Measurements from ENCODE around the gene PIGQ.
"Not testable (repeated sequence)": the region's sequence is repeated elsewhere in the genome, so short reads cannot be mapped to it uniquely, and the experiment has no call there.

PIGQ gene

GRCh38 chr16:588889-589657 is 19.3 kb downstream of the PIGQ start:
- peak; percentile 98 for DNase-seq

- DNase-seq = peak; percentile 98
Measured at GRCh38 chr16:589658-590187, 20.0 kb downstream of the PIGQ start, which contains the start of gene RAB40C. RAB40C (plus strand) TSS chr16:590066; CDS start chr16:590292, 226 bp downstream.

- DNase-seq = no peak
Measured at GRCh38 chr16:590188-590814, 20.5 kb downstream of the PIGQ start.

- no peak for DNase-seq
Measured at GRCh38 chr16:590815-591200, 21.0 kb downstream of the PIGQ start.

- no peak for DNase-seq
Measured at GRCh38 chr16:591231-591630, 21.5 kb downstream of the PIGQ start.

- no peak for DNase-seq
Measured at GRCh38 chr16:591892-592517, 22.2 kb downstream of the PIGQ start.

- no peak for DNase-seq
Measured at GRCh38 chr16:592518-593306, 22.9 kb downstream of the PIGQ start.

GRCh38 chr16:593406-593805 is 23.6 kb downstream of the PIGQ start:
- no peak for DNase-seq

- DNase-seq = no peak
Measured at GRCh38 chr16:593807-594206, 24.0 kb downstream of the PIGQ start.

- DNase-seq = no peak
Measured at GRCh38 chr16:595094-595528, 25.3 kb downstream of the PIGQ start.

GRCh38 chr16:595942-596735 is 26.4 kb downstream of the PIGQ start:
- no peak for DNase-seq

GRCh38 chr16:596736-597060 is 26.9 kb downstream of the PIGQ start:
- no peak for DNase-seq

- not testable (repeated sequence) for DNase-seq
Measured at GRCh38 chr16:597655-598054, 27.9 kb downstream of the PIGQ start.

GRCh38 chr16:598823-599739 is 29.3 kb downstream of the PIGQ start:
- no peak for DNase-seq

GRCh38 chr16:600781-601180 is 31.0 kb downstream of the PIGQ start:
- DNase-seq = no peak

GRCh38 chr16:603933-604332 is 34.2 kb downstream of the PIGQ start:
- no peak for DNase-seq

- no peak for DNase-seq
Measured at GRCh38 chr16:606656-607307, 37.0 kb downstream of the PIGQ start.

- no peak for DNase-seq
Measured at GRCh38 chr16:608019-608418, 38.3 kb downstream of the PIGQ start.

- DNase-seq = no peak
Measured at GRCh38 chr16:609316-609715, 39.5 kb downstream of the PIGQ start.

- no peak for DNase-seq
Measured at GRCh38 chr16:609984-610383, 40.2 kb downstream of the PIGQ start.

Data from effector CD4-positive, alpha-beta T cell (primary cell).